ENCODE measurements around the gene NRXN3. TPM values are rescaled to one million over a fixed set of nuclear protein-coding genes. Genes with fewer than 3 reads are reported as not detected.

NRXN3 gene
- polyA plus RNA-seq, 1 experiment: 7.0 TPM

DNA sequence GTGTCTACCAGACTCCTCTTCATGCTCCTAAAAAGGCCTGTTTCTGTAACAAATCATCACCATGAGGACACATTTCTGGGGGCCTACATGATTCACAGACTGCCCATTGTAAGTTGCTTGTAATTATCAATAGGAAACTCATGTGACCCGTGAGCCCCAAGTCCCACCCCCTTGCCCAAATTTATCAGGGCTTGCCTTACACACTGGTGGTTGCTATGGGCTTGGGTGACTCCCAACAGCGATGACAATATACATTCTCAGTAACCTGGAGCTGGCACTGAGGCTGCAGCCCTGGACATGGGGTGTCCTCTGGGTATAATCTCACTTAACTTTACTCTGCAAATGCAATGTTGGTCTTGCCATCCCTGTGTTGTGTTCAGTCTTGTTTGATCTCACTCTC lies 149.2 kb downstream of the NRXN3 start:
- H3K36me3 ChIP-seq (ENCODE audit: control insufficient read depth, insufficient read depth, low read length): no peaks in the 10 kb centered on the region
- DNase-seq (ENCODE audit: low read depth): no peak
- CTCF ChIA-PET: no interaction called here

GRCh38 chr14:78319887-78320635 lies 149.9 kb downstream of the NRXN3 start:
- Histone ChIP-seq H3K36me3 (ENCODE audit: control insufficient read depth, insufficient read depth, low read length) (no peaks in the 10 kb centered on the region), H3K4me3 (ENCODE audit: low read depth, low read length) (no peak overlapping the region), H3K27me3 (ENCODE audit: control insufficient read depth, insufficient read depth, low read length) (no peaks in the 10 kb centered on the region)
- POLR2A ChIA-PET: no interaction called here
- TF ChIP-seq CTCF (IDR thresholded peaks at IDR 0.05; ENCODE audit: insufficient read depth, low read depth, low read length): no peak
- DNase-seq (ENCODE audit: low read depth): no peak
- CTCF ChIA-PET: no interaction called here

More for the DNA sequence above, 149.2 kb downstream of the NRXN3 start:
- POLR2A ChIA-PET: no interaction called here
- Histone ChIP-seq H3K4me3 (ENCODE audit: low read depth, low read length) (no peak overlapping the region), H3K27me3 (ENCODE audit: control insufficient read depth, insufficient read depth, low read length) (no peaks in the 10 kb centered on the region)
- no peak for TF ChIP-seq CTCF (IDR thresholded peaks at IDR 0.05; ENCODE audit: insufficient read depth, low read depth, low read length)

- TF ChIP-seq CTCF (IDR thresholded peaks at IDR 0.05; ENCODE audit: insufficient read depth, low read depth, low read length): no peak
- CTCF ChIA-PET: no interaction called here
- POLR2A ChIA-PET: no interaction called here
Observed at GRCh38 chr14:78324353-78324752, 154.2 kb downstream of the NRXN3 start.

DNA sequence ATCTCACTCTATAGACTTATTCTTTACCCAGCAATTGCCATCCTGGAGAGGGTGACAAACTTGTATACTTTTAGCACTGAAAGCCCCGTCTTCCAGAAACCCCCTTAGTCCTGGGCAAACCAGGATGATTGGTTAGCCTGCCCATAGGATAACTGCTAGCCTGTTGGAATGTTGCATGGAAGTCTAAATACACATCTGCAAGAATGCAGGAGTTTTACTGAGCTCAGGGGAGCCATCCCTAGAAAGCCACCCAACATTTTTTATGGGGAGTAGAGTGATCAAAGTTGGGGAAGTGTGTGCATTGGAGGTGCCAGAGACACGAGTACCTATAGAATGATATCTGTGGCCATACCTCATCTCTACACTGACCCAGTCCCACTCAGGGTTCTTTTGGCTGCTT lies 155.7 kb downstream of the NRXN3 start:
- no peak for DNase-seq (ENCODE audit: low read depth)
- Histone ChIP-seq H3K36me3 (ENCODE audit: control insufficient read depth, insufficient read depth, low read length) (no peaks in the 10 kb centered on the region), H3K4me3 (ENCODE audit: low read depth, low read length) (no peak overlapping the region), H3K27me3 (ENCODE audit: control insufficient read depth, insufficient read depth, low read length) (no peaks in the 10 kb centered on the region)
- no peak for TF ChIP-seq CTCF (IDR thresholded peaks at IDR 0.05; ENCODE audit: insufficient read depth, low read depth, low read length)
- POLR2A ChIA-PET: no interaction called here
- CTCF ChIA-PET: no interaction called here

More at GRCh38 chr14:78324353-78324752, 154.2 kb downstream of the NRXN3 start:
- H3K27me3 ChIP-seq (ENCODE audit: control insufficient read depth, insufficient read depth, low read length): no peaks in the 10 kb centered on the region
- no peaks in the 10 kb centered on the region for H3K36me3 ChIP-seq (ENCODE audit: control insufficient read depth, insufficient read depth, low read length)
- no peak for DNase-seq (ENCODE audit: low read depth)
- no peak overlapping the region for H3K4me3 ChIP-seq (ENCODE audit: low read depth, low read length)

- Histone ChIP-seq H3K27me3 (ENCODE audit: control insufficient read depth, insufficient read depth, low read length) (no peaks in the 10 kb centered on the region), H3K4me3 (ENCODE audit: low read depth, low read length) (no peak overlapping the region), H3K36me3 (ENCODE audit: control insufficient read depth, insufficient read depth, low read length) (no peaks in the 10 kb centered on the region)
- ChIA-PET CTCF (interaction anchor here (0.6 kb wide), 1 partner anchor 42 kb away, joined by 3 read pairs; no protein-coding TSS in a partner anchor), POLR2A (no interaction called here)
- no peak for TF ChIP-seq CTCF (IDR thresholded peaks at IDR 0.05; ENCODE audit: insufficient read depth, low read depth, low read length)
- DNase-seq (ENCODE audit: low read depth): no peak
Observed at GRCh38 chr14:78327426-78328221, 157.5 kb downstream of the NRXN3 start.

Data from BJ (cell line).